ENCODE results near the gene ZNF385C.
"Not testable (repeated sequence)": the region's sequence is repeated elsewhere in the genome, so short reads cannot be mapped to it uniquely, and the experiment has no call there.

ZNF385C gene

DNA sequence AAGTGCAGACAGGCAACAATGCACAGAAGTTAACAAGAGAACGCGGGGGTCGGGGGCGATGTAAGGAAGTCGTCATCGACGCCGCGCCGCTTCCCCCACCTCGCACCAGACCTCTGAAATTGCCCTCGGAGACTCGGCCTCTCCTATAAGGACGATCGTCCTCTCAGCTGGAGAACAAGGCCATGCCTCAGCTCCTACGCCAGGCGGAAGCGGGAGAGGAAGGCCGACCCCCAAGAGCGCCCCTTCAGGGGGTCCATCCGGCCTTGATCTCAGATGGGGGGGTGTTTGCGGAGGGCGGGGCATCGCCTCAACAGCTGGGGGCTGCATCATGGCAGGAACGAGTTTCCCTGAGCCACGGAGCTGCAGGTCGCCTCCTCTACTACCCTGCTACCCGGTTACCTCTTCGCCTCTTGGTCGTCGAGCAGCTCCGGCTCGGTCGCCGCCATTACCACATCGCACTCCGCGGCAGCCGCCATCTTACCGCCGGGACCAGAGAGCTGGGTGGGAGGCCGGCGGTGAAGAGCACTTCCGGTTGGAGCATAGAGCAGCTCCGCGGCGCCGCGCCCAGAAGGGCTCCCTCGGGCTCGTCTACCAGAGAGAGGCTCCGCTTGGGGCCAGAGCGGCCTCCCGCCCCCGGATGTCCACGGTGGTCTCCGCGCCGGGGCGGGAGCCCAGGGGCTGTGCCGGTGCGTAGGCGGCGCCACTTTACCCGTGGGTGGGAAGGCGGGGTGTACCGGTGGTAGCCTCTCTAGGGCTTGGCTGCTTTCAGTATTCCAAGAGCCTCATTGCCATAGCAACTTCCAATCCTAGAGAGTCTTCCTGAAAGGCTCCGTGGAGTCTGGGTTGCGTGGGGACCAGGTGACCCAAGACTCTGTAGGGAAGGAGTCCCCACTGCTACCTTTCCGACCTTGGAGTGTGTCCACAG lies 81.1 kb downstream of the ZNF385C start, which contains the start of gene DNAJC7:
DNAJC7 (minus strand) TSS at position 499 of the 925 bp plus-strand sequence; CDS start at position 476, 23 bp downstream.
- DNase-seq, result peak; percentile 86

DNA sequence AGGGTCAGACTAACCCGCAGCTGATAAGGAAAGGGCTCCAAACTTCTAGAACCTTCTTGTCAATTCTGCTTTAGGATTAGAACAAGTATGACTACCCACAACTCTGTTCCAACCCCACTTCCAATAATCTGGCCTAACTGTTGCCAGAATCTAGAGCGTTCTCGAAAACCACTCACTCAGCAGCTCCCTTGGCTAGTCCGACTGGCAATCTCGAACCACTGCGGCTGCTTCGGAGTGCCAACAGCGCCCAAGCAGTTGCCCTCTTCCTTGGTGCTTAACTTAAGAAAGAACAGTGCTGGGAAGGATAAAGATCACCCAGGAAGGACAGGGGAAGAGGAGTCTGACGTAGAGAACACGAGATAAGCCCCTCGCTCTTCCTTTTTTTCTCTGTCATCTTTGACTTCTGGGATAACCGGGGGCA lies 81.9 kb downstream of the ZNF385C start:
- no peak for DNase-seq

DNA sequence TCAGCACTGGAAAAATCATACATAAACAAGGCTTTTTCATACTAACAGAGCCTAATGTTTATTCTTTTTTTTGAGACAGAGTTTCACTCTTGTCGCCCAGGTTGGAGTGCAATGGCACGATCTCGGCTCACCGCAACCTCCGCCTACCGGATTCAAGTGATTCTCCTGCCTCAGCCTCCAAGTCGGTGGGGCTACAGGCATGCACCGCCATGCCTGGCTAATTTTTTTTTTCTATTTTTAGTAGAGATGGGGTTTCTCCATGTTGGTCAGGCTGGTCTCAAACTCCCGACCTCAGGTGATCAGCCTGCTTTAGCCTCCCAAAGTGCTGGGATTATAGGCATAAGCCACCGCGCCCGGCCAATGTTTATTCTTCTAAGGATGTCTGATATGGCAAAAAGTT lies 84.5 kb downstream of the ZNF385C start:
- not testable (repeated sequence) for DNase-seq

DNA sequence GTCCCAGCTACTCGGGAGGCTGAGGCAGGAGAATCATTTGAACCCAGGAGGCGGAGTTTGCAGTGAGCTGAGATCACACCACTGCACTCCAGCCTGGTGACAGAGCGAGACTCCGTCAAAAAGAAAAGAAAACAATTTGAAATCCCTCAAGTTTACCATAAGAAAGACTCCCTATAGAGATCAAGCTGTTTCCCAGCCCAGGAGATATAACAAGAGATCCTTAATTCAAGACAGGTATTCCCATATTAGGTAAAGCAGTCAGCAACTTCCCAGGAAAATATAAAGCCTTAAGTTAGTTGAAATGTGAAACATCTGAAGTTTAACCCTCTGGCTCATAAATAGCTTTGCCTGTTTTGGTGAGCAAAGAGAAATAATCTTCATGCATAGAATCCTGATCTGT lies 85.9 kb downstream of the ZNF385C start:
- DNase-seq, result not testable (repeated sequence)

DNA sequence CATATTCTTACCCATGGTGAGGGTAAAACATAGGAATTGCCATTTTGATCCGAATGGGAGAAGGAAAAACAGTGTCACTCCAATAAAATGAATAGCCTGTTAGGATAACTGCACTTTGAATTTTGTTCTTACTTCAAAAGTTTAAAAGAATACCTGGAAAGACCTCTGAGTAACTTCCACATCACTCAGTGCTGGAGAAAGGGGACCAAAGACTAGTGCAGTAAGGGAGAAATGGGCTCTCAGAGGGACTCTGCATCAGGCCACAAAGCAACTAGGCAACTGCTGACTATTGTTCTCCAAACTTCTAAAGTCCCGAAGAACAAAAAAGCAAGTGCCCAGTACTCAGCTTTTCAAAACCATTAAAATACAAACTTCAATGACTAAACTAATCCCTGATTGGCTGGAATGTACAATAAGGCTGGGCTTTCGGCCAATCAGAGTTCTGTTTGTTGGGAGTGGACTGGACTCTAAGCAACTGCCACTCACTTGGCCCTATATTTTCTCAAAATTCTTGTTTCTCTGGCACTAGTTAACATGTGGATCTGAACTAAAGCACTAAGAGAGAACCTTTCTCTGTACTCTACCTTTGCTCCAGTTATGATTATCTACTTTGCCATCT lies 87.3 kb downstream of the ZNF385C start:
- DNase-seq, result no peak

DNA sequence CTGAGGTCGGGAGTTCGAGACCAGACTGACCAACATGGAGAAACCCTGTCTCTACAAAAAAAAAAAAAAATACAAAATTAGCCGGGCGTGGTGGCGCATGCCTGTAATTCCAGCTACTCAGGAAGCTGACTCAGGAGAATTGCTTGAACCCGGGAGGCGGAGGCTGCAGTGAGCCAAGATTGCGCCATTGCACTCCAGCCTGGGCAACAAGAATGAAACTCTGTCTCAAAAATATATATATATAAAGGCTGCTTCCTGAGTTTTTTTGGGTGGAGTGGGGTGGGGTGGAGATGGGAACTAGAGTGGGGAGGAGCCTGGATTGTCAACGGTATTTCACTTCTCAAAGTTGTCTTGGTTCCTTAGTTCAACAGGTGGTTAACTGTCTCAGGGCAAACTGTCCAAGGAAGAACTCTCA lies 88.0 kb downstream of the ZNF385C start:
- not testable (repeated sequence) for DNase-seq

DNA sequence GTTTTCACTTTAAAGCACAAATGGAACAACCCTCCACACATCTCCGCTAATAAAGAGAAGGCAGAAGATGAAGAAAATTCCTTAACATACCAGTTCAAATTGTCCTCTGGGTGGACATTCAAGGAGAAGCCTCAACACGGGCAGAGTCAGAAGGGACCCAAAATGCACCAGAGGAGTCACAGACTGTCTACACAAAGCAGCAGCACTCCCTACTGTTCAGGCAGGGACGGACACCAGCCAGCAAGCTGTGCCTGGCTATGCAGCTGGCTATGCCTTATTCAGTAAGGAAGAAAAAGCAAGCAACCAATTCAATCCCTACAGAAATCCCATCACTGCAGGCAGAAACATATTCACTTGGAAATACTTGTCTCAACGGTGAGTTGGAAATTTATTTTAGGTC lies 89.1 kb downstream of the ZNF385C start:
- no peak for DNase-seq

DNA sequence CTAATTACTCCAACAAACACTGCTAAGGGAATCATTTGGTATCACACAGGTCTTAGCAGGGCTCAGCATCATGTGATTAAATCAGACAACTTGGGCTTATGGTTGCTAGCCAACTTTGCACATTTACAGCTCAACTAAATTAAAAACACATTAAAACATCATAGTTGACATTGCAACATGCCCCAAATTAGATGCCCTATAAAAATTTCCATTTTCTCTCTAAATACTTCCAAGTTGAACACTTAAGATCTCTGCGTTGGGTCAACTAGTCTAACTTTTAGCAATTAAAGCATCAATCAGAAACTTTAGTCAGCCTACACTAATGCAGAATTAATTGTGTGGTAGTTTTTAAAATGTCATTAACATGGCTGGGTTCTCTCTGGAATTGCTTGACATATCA lies 93.1 kb downstream of the ZNF385C start:
- no peak for DNase-seq

DNA sequence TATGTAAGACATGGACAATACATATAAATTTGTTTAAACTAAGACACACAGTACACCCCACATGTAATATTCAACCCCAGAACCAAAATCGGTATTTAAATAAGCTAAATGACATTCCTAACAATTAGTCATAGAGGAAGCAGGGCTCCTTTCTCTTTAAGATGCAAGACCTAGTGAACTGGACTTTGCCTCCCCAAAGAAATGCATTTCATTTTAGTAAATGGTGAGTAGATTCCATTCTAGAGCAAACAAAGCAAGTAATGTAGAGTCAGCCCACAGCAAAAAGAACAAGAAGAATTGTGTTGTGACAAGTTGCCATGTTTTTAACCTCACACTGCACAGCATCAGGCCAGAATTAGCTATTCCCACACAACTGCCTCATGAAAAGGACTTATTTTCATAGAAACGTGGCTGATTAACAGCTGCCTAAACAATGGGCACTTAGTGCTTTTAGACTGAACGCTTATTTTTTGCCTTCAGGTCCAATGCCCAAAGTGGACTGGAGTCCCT lies 95.4 kb downstream of the ZNF385C start:
- no peak for DNase-seq

DNA sequence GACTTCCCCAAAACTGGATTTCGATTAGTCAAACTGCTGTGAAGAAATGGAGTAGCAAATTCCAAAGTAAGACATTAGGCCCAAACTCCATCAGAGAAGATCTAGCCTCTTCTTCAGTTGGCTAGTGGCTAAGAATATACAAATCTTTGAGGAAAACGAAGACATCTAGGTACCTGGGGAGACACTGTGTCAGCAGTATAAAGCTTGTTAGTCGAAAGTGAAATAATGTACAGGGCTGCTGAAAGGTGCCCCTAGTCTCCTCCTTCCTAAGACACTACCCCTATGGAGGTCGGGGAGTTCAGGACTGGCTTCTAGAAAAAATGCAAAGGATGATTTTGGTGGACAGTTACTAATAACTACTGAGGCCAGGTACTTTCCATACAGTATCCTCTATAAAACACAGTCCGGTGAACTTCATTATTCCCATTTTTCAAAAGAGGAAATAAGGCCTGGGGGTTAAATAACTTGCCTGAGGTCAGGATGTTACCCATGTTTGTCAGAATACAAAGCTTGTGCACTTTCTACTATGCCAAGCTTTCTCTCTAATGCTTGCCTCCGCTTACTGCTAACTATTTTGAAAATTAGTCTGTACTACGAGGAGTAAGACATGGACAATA lies 96.0 kb downstream of the ZNF385C start:
- no peak for DNase-seq

DNA sequence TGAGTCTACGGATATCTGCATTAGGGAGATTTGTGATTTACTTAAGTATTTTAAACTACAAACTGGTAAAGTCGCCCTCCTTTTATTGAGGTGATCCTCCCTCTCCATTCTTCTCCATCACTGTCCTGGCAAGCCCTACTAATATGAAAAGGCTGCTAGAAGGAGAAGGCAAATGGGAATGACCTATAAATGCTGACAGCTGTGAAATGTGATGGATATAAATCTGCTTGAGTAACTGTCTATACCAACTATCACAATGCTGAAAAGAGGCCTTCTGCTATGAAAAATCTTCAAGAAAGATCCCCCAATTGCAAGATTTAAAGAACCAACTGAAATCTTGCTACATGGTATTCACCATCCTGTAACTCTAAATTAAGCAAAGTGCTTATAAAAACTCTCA lies 96.5 kb downstream of the ZNF385C start:
- no peak for DNase-seq

DNA sequence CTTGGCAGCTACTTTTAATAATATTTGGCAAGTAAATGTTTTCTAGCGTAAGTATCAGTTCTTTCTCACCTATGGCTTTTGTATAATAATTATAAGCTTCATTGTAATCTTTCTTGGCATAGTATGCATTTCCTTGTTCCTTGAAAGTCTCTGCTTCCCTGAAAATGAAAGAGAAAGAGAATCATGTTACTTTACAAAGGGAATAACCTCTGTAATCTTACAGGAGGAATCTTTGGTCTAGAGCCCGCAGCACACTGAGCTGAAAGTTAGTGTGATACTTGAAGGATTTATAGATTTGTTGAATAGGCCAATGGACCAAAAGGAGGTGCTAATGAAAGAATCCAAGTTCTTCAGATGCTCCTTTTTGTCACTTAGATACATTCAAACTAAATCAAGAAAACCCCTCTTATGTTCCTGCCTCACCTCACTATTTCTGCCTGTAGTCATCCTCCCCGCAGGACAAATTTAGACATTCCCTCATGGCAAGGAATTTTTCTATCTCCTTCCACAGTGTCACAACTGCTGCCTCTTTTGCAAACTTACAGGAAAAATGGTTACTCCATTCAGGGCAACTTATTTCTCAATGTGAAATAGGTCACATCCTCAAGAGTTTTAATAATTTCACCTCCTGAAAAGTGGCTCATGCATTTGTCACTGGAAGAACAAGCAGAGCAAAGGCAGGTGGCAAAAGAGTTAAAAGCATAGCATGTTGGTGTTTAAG lies 97.7 kb downstream of the ZNF385C start:
- no peak for DNase-seq

DNA sequence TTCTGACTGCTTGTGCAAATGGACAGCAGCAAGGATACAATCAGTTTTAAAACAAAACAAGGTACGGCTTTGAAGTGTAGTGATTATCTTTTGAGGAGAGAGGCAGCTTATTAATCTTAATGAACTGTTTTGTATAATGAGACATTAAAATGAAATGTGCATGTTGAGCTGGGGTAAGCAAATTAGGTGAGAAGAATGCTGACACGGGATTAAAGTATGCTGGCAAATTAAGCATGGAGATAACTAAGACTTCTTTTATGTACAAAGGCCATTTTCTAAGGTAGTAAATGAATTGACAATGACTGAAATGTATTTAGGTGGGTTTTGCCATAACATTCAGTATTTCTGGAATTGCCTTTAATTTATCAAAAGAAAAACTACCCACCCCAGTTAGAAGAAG lies 99.8 kb downstream of the ZNF385C start:
- DNase-seq, result no peak

DNA sequence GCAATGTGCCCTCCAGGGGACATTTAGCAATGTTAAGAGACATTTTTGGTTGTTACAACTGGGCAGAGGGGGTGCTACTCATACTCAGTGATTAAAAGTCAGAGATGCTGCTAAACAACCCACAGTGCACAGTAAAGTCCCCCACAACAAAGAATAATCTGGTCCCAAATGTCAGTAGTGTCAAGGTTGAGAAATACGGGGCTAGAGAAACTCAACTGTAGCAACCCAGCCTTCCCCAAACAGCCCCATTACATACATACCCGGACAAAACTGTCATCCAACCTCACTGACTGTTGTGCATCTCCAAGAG lies 101.5 kb downstream of the ZNF385C start:
- no peak for DNase-seq

DNA sequence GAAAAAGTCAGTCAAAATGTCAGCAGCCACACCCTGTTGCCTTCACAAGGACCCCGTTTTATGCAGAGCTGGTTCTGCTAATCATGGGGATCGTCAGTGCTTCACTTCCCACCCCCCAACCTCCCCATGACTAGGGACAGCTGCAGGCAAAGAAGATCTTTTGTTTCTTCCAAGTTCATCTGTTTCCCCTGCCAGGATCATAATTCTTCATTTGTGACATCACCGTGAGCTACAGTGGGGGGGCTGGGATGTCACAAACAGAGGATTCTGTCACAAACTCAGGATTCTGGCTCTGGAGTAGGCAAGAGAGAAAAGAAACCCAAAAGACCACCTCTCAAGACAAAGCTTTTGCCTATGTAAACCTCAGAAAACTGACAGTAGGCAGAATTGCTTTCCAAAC lies 105.7 kb downstream of the ZNF385C start:
- no peak for DNase-seq

DNA sequence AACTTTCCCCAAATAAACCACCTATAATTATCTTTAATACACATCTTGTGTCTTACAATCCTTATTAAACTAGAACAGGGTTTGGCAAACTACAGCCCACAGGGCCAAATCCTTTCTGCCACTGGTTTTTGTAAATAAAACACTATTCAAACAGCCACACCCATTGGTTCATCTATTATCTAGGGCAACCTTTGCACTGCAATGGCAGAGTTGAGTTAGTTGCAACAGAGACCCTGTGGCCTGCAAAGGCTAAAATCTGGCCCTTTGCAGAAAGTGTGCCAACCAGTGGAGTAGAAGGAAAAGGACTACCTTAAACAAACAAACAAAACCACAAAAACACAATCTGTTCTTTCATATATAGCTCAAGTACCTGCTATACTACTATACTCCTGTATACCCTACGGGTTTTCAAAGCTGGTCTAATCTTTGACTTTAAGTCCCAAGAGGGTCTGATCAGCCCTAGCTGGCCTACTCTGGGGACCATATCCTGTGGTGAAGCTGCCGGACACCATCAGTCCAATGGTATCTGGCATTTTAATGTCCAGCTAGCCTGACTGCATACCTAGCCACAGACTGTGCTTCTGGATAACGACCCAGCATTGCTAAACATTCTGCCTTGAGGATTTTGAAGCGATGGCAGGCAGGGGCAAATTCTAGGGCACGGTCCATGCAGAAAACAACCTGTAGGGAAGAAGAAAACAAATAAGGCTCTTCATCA lies 108.4 kb downstream of the ZNF385C start:
- DNase-seq, result no peak

DNA sequence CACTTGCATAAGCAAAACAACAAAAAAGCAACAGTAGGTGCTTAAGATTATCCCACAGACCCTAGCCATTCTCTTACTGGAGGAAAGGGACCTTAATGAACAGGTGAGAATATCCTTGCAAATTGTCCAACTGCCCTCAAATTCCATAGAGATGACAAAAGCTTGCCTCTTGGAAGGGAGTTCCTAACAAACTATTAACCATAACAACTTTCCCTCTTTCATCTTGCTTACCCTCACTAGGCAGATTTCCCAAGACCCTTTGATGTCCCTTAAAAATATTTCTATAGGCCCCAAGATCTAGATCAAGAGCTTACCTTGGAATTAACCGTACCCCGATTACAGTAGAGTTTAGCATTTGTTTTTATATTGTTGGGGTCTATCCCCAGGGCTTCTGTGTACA lies 109.9 kb downstream of the ZNF385C start:
- DNase-seq, result no peak

DNA sequence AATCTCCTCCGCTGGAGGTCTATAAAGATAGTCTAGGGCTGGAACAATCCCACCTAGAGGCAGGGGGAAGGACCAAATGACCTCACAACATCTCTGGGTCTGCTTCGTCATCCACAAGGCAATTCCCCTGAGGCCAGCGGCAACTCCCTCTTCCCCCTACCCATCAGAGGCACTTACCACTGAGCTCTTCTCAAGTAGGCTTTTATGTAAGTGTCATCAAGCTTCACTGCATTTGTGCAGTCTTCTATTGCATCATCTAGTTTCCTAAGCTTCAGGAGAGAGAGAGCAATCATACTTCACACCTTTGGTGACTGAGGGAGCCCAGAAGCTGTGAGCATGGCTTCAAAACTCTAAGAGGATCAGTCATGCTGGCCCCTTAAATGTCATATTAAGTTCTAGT lies 110.6 kb downstream of the ZNF385C start:
- peak; percentile 18 for DNase-seq

DNA sequence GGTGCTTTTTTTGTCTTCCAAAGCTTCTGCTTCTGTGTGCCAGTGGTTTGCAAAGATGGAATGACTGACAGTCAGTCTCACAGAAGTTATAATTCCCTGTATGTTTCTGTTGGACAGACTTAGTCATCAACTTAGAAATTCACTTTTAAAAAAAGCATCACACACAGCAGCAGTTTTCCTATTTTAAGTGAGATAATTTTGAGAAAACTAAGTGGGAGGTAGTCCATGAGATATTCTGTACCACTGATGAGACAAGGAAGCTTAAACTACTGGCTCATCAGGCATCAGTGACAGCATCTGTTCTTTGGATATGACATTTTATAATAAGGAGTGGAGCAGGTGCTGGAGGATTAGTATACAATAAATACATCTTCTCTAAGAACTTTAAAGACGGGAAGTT lies 111.6 kb downstream of the ZNF385C start:
- no peak for DNase-seq

DNA sequence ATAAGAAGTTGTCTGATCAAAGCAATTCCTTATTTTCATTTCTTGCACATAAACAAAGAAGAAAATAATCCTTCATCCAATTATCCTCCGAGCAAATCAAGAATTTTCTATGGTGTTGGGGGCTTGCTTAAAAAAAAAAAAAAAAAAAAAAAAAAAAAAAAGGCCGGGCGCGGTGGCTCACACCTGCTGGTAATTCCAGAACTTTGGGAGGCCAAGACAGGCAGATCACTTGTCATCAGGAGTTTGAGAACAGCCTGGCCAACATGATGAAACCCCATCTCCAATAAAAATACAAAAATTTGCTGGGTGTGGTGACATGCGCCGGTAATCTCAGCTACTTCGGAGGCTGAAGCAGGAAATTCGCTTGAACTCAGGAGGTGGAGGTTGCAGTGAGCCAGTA lies 112.4 kb downstream of the ZNF385C start:
- no peak for DNase-seq

DNA sequence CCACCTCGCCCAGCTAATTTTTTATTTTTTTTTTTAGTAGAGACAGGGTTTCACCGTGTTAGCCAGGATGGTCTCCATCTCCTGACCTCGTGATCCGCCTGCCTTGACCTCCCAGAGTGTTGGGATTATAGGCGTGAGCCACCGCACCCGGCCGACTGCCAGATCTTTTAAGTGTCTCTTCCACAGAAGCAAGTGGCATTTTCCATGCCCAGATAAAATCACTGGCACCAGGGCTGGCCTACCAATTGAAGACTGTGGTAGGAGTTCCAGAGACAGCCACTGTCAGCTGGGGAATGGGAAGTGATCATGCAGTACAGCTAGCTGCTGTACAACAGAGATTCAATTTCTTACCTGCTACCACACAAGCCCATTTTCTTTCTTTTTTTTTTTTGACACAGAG lies 113.8 kb downstream of the ZNF385C start:
- no peak for DNase-seq

DNA sequence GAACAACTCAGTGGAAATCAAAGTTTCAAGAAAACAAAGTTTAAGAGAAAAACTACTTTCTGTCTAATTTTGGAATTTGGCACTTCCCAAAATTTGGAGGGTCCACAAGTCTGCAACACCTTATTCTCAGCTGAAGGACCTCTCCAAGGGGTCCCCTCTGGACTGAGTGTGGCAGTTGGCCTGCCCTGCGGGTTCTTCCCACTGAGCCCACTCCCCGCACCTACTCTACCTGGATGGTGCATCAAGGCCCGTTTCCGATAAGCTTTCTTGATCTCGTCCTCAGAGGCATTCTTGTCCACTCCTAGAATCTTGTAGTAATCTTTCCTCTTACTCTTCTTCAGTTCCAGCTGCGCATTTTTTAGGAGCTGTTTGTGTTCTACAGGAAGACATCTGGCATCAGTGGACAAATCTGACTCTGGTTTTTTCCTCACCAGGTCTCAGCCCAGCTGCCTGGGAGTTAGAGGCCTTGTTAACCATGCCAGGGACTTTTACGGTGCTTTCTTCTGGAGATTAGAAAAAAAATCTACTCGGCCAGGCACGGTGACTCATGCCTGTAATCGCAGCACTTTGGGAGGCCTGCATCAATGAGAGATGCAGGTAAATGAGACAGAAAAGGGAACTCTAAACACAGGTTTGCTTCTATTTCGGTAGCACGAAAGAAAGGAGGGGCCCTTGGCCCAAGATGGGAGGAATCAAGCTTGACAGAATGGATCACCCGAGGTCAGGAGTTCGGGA lies 116.1 kb downstream of the ZNF385C start:
- no peak for DNase-seq
